ENCODE measurements around the gene ARHGEF26.

DNA sequence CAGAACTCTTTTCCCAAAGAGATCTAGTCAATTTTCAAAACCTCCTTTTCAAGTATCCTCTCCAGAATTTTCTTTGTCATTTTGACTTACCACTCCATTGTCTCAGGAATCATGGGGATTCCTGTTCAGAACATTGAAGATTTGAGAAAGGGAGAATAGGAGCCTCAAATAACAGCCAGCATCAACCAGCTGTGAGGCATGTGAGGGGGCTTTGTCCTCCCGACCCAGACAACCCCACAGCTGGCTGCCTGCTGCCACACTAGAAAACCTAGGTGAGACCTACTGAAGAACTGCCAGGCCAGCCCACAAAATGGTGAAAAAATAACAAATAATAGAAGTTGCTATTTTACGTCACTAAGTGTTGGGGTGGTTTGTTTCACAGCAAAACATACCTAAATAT lies 5.9 kb upstream of the ARHGEF26 start:
- TF ChIP-seq CTCF (IDR thresholded peaks at IDR 0.05; ENCODE audit: low read length): no peak
- TF ChIP-seq EZH2 (IDR thresholded peaks at IDR 0.05; ENCODE audit: borderline replicate concordance, low read length): no peak

Measured in OCI-LY1 (cell line).